22Rv1 (cell line): ENCODE results near the gene MGST3.

Experiments used
- CTCF ChIP-seq: fragments of 450-650 bp; IDR thresholded peaks from 2 replicates; pipeline ENCODE4 v1.5.1; 2017; ENCODE audit warnings: mild to moderate bottlenecking
- ZFX ChIP-seq: fragments of 450-650 bp; IDR thresholded peaks from 2 replicates; pipeline ENCODE4 v1.6.1; 2017; ENCODE audit warnings: antibody characterized with exemption, borderline replicate concordance

DNA sequence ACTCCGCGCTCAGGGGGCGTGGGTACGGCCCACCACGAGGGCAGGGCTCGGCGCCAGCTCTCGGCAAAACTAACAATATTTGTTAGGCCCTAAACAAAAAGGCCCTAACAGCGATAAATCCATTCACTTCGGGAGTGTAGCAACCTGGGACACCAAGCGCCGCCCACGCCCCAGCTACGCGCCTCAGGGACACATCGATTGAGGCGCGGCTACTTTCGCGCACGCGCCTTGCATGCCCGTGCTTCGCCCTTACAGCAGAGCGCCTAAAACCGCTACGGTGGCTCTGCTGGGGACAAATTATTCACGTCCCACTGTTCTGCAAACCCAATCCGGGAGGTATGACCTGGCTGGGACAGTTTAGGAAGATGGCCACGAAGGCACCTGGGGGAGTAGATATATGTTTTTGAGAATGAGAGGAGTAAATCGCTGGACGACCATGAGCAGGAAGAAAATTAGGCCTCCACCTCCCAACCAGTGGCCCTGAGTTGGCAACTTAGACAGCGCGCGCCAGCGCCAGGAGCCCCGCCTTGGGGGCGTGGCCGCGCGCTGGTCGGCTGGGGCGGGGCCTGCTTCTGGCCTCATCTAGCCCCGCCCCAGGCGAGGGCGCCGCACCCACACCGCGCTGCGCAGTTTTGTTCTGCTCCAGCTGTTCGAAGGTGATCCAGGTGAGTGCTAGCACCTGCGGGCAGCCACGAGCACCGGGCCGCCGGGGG, at the start of gene MGST3:
- TF ChIP-seq CTCF (no peak), ZFX (no peak)
